SK-N-SH (cell line): ENCODE results near the gene LSG1. TPM values are rescaled to one million over a fixed set of nuclear protein-coding genes. Genes with fewer than 3 reads are reported as not detected.

Source experiments
- CTCF ChIA-PET: fragments of 300-600, 350-600 bp; formaldehyde crosslinking; extraction: SDS; loops from one replicate; lab custom pipeline; 2021; lab: Yijun Ruan, JAX
- POLR2A ChIA-PET: fragments of 350-600 bp; sonication (Branson Sonifier 250); formaldehyde crosslinking; extraction: SDS; loops from one replicate; lab custom pipeline; 2020; ENCODE audit warnings: antibody characterized with exemption, inconsistent platforms; lab: Yijun Ruan, JAX
- DNase-seq: peaks from one replicate; pipeline ENCODE4 v3.0.0; 2012
- H2AFZ ChIP-seq: fragments of 200-600 bp; sonication (generic); 2 replicates; pipeline ENCODE4 v1.8.1; 2016; ENCODE audit warnings: antibody characterized with exemption, mild to moderate bottlenecking, low read depth
- H3F3A ChIP-seq: fragments of 200-600 bp; sonication (generic); replicated peaks from 2 replicates; pipeline ENCODE3; 2016; ENCODE audit warnings: antibody characterized with exemption, mild to moderate bottlenecking; ENCODE audit not compliant: insufficient read depth
- H3K27ac ChIP-seq, 2 experiments: fragments of 200-500 bp in 1 of 2; fragments of 200-600 bp in 1 of 2; sonication (Bioruptor generic) in 1 of 2; sonication (generic), shearing (Covaris generic) in 1 of 2; 2 replicates each; pipeline versions ENCODE4 v1.5.1 to v1.6.1; 2014 to 2016; ENCODE audit warnings: low read depth in 2 of 2, inconsistent platforms in 1 of 2, low read length in 1 of 2, mild to moderate bottlenecking in 1 of 2, mixed read lengths in 1 of 2
- H3K27me3 ChIP-seq: fragments of 200-600 bp; sonication (generic), shearing (Covaris generic); 2 replicates; pipeline ENCODE4 v1.6.1; 2016; ENCODE audit warnings: mixed run types; ENCODE audit not compliant: insufficient read depth
- H3K36me3 ChIP-seq, 2 experiments: fragments of 200-500 bp in 1 of 2; fragments of 200-600 bp in 1 of 2; sonication (Bioruptor generic) in 1 of 2; sonication (generic) in 1 of 2; replicated peaks in 1 of 2; 2 replicates each; pipeline versions ENCODE3 to v1.5.1; 2014 to 2016; ENCODE audit warnings: low read length in 1 of 2, mild to moderate bottlenecking in 1 of 2; ENCODE audit not compliant: insufficient read depth in 2 of 2, control insufficient read depth in 1 of 2
- H3K4me1 ChIP-seq, 2 experiments: fragments of 200-500 bp in 1 of 2; fragments of 200-600 bp in 1 of 2; sonication (Bioruptor generic) in 1 of 2; sonication (generic), shearing (Covaris generic) in 1 of 2; 2 replicates each; pipeline versions ENCODE4 v1.5.1 to v1.6.1; 2014 to 2016; ENCODE audit warnings: low read depth in 1 of 2, low read length in 1 of 2, mixed run types in 1 of 2; ENCODE audit not compliant: insufficient read depth in 2 of 2, control insufficient read depth in 1 of 2
- H3K4me2 ChIP-seq: fragments of 200-600 bp; sonication (generic), shearing (Covaris generic); 2 replicates; pipeline ENCODE4 v1.6.1; 2017; ENCODE audit warnings: mixed run types
- H3K4me3 ChIP-seq, 2 experiments: fragments of 200-500 bp in 1 of 2; fragments of 200-600 bp in 1 of 2; sonication (Bioruptor generic) in 1 of 2; sonication (generic), shearing (Covaris generic) in 1 of 2; 2 replicates each; pipeline versions ENCODE4 v1.5.1 to v1.8.1; 2014 to 2016; ENCODE audit warnings: low read depth in 2 of 2, inconsistent platforms in 1 of 2, low read length in 1 of 2, mild to moderate bottlenecking in 1 of 2, mixed read lengths in 1 of 2, moderate library complexity in 1 of 2
- H3K79me2 ChIP-seq: fragments of 200-600 bp; sonication (generic); 2 replicates; pipeline ENCODE4 v1.8.1; 2017; ENCODE audit warnings: mild to moderate bottlenecking; ENCODE audit not compliant: insufficient read depth
- H3K9ac ChIP-seq: fragments of 200-600 bp; sonication (generic); 2 replicates; pipeline ENCODE4 v1.6.1; 2017; ENCODE audit warnings: mixed run types
- H3K9me2 ChIP-seq: fragments of 200-600 bp; sonication (generic); 2 replicates; pipeline ENCODE4 v1.6.1; 2017; ENCODE audit warnings: mixed run types
- H3K9me3 ChIP-seq: fragments of 200-600 bp; sonication (generic); 2 replicates; pipeline ENCODE4 v1.6.1; 2017; ENCODE audit warnings: mixed run types, mild to moderate bottlenecking, moderate library complexity
- H4K20me1 ChIP-seq: fragments of 200-600 bp; sonication (generic); 2 replicates; pipeline ENCODE4 v1.6.1; 2017; ENCODE audit warnings: mild to moderate bottlenecking, mixed run types; ENCODE audit not compliant: insufficient read depth
- CTCF ChIP-seq: fragments of 200-600 bp; sonication (generic); IDR thresholded peaks from 2 replicates; pipeline ENCODE4 v1.6.1; 2017; ENCODE audit warnings: antibody characterized with exemption, mild to moderate bottlenecking, moderate library complexity
- EZH2phosphoT487 ChIP-seq: fragments of 200-600 bp; sonication (generic); IDR thresholded peaks from 2 replicates; pipeline ENCODE4 v1.6.1; 2017; ENCODE audit warnings: low read depth, mixed run types, mild to moderate bottlenecking, antibody characterized with exemption, moderate library complexity, borderline replicate concordance
- FOXM1 ChIP-seq: IDR thresholded peaks from 2 replicates; pipeline ENCODE4 v1.4.0; 2012; ENCODE audit warnings: low read depth, mild to moderate bottlenecking
- GABPA ChIP-seq: IDR thresholded peaks from 2 replicates; pipeline ENCODE4 v1.4.0; 2012; ENCODE audit warnings: low read depth, mild to moderate bottlenecking
- IRF3 ChIP-seq: fragments of 150-350 bp; IDR thresholded peaks from 2 replicates; pipeline ENCODE4 v1.6.1; 2016; ENCODE audit warnings: mild to moderate bottlenecking, low read depth, low read length
- JUND ChIP-seq: IDR thresholded peaks from 2 replicates; pipeline ENCODE4 v1.4.0; 2012
- MAX ChIP-seq: IDR thresholded peaks from 2 replicates; pipeline ENCODE4 v1.4.0; 2012; ENCODE audit warnings: low read depth
- MXI1 ChIP-seq: IDR thresholded peaks from 2 replicates; pipeline ENCODE4 v1.6.1; 2012; ENCODE audit warnings: mild to moderate bottlenecking, low read depth, low read length, improper control_type of control experiment
- NRF1 ChIP-seq: IDR thresholded peaks from 2 replicates; pipeline ENCODE4 v1.6.1; 2012; ENCODE audit warnings: low read depth, mild to moderate bottlenecking, low read length
- PBX3 ChIP-seq: IDR thresholded peaks from 2 replicates; pipeline ENCODE4; 2012
- POLR2AphosphoS5 ChIP-seq: IDR thresholded peaks from 2 replicates; pipeline ENCODE4 v1.6.1; 2012; ENCODE audit warnings: low read depth, low read length
- RCOR1 ChIP-seq: fragments of 150-350 bp; IDR thresholded peaks from 2 replicates; pipeline ENCODE4 v1.6.1; 2017; ENCODE audit warnings: antibody characterized with exemption, low read length
- RXRA ChIP-seq: IDR thresholded peaks from 2 replicates; pipeline ENCODE4 v1.4.0; 2012; ENCODE audit warnings: low read depth, mild to moderate bottlenecking, borderline replicate concordance
- SMC3 ChIP-seq: IDR thresholded peaks from 2 replicates; pipeline ENCODE4 v1.6.1; 2012; ENCODE audit warnings: low read depth, low read length, improper control_type of control experiment
- TAF1 ChIP-seq: IDR thresholded peaks from 2 replicates; pipeline ENCODE4 v1.6.1; 2012; ENCODE audit warnings: low read depth, mild to moderate bottlenecking, low read length, moderate library complexity, borderline replicate concordance
- TCF12 ChIP-seq: IDR thresholded peaks from 2 replicates; pipeline ENCODE4 v1.4.0; 2012
- TEAD4 ChIP-seq: IDR thresholded peaks from 2 replicates; pipeline ENCODE4 v1.4.0; 2012; ENCODE audit warnings: mild to moderate bottlenecking, borderline replicate concordance; ENCODE audit not compliant: insufficient read depth
- USF1 ChIP-seq: IDR thresholded peaks from 2 replicates; pipeline ENCODE4 v1.4.0; 2012; ENCODE audit warnings: low read depth, borderline replicate concordance
- WGBS: methylation state at CpG from one replicate; pipeline ENCODE4 v1.1.6; 2017; ENCODE audit warnings: low lambda C conversion rate; 5-methylcytosine and 5-hydroxymethylcytosine counted together
- polyA plus RNA-seq, 3 experiments: library from polyadenylated mRNA; depleted of rRNA; stranded (reverse); fragments of >200 nt; gene quantifications; 2 replicates each; pipeline ENCODE4 v1.2.3, GENCODE V29; 2012

LSG1 gene
- polyA plus RNA-seq, 1 of the 3 experiments (the other 2 are of a cell fraction): 35.1 TPM

- no peaks in the 10 kb centered on the region for H3K36me3 ChIP-seq
- H3K27me3 ChIP-seq: no peaks in the 10 kb centered on the region
- ChIA-PET POLR2A (interaction anchor here (0.6 to 1.4 kb wide), 3 partner anchors 11 to 591 kb away, joined by 3 to 12 read pairs (median 5); partner anchors contain the start of gene LSG1), CTCF (interaction anchor here (0.5 to 5.3 kb wide), 54 partner anchors 8 to 1167 kb away, joined by 3 to 96 read pairs (median 6); partner anchors contain the start of genes LSG1 and XXYLT1)
- no peak for DNase-seq
- no peak overlapping the region for H3K9ac ChIP-seq
- no peak overlapping the region for H2AFZ ChIP-seq
- 85% methylated on average over 2 of the region's 2 CpGs for whole genome bisulfite sequencing
- no peak overlapping the region for H3K4me3 ChIP-seq
- no peak overlapping the region for H3K27ac ChIP-seq
- H3K9me3 ChIP-seq: no peaks in the 10 kb centered on the region
- no peaks in the 10 kb centered on the region for H3K9me2 ChIP-seq
- H3F3A ChIP-seq: peaks cover 9% of the 10 kb centered on the region
- H3K79me2 ChIP-seq: no peaks in the 10 kb centered on the region
- no peaks in the 10 kb centered on the region for H4K20me1 ChIP-seq
- H3K4me2 ChIP-seq: no peak overlapping the region
- TF ChIP-seq TAF1 (no peak), TEAD4 (no peak), FOXM1 (no peak), USF1 (no peak), MAX (no peak), IRF3 (no peak), TCF12 (no peak), NRF1 (no peak), PBX3 (no peak), POLR2AphosphoS5 (no peak), JUND (no peak), CTCF (no peak), EZH2phosphoT487 (no peak), RXRA (no peak), MXI1 (no peak), GABPA (no peak), SMC3 (no peak), RCOR1 (no peak)
- TF ChIP-seq, all 33 proteins: peak for 0
- peaks cover 5 to 34% of the 10 kb centered on the region in 2 experiments; a peak in 1 of 4 replicates for H3K4me1 ChIP-seq
These were observed 11.4 kb upstream of the LSG1 start for GRCh38 chr3:194683380-194683779.
